GM18907 (cell line): ENCODE data around the gene TEX48.

Experiments used
- ATAC-seq: cut with Tn5 transposase; IDR thresholded peaks from one replicate; pipeline ENCODE4 v1.9.1; 2021; ENCODE audit warnings: mild to moderate bottlenecking, moderate library complexity; ENCODE audit not compliant: unreplicated experiment

Gene TEX48

DNA sequence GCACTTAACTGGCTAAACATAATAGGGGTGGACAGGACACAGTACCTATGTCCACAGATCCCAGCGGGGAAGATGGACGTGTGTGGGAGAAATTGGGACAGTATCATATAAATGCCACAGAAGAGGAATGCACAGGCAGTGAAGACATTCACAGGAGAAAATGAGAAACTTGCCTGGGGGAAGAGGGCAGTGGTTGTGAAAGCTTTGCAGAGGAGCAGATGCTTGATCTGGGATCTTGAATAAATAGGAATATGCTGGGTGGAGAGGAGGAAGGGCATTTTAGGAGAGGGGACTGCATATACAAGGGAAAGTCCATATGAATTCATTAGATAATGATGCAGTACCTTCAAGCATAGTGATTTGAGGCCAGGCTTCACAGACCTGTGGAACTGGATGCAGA lies 57.3 kb downstream of the TEX48 start:
- no peak for ATAC-seq

GRCh38 chr9:114621975-114622609 lies 59.9 kb downstream of the TEX48 start:
- ATAC-seq, result no peak

DNA sequence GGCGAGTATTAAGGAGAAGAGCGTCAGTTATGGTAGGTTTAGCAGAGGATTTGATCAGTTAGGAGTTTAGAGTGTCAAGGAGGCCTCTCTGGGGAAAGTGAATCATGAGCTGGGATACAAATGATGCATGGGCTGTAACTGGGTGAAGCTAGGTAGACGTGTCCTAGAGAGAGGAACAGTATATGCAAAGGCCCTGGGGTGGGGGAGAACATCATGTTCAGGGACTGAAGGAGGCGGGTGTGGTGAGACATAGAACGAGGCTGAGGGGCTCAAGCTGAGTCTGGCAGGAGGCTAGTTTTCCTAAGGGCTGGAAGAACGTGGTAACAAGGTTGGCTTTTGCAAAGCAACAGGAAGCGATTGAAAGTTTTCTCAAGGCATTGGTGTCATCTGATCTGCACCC lies 60.4 kb downstream of the TEX48 start:
- ATAC-seq, result no peak

DNA sequence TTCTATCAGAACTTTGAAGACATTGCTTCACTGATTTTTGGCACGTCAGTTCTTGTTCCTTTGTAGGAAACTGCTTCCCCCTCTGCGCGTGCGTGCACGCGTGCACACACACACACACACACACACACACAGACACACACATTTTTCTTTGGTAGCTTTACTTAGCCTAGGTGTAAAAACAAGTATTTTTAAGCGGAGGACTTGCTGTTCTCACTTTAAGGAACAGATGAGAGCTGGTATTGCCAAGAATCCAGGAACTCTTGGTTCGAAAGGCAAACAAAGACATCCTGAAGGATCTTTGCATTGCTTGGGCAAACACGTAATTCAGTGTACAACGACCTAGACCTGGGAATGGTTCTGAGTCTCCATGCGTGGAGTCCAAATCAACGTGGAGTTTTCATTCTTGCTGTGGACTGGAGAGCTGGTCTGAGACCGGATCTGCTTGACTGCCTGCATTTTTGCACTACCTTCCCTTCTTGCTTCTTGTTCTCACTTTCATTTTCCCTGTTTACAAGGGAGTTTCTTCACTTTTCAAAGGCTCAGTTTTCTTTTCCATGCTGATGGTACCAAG lies 62.7 kb downstream of the TEX48 start:
- no peak for ATAC-seq

DNA sequence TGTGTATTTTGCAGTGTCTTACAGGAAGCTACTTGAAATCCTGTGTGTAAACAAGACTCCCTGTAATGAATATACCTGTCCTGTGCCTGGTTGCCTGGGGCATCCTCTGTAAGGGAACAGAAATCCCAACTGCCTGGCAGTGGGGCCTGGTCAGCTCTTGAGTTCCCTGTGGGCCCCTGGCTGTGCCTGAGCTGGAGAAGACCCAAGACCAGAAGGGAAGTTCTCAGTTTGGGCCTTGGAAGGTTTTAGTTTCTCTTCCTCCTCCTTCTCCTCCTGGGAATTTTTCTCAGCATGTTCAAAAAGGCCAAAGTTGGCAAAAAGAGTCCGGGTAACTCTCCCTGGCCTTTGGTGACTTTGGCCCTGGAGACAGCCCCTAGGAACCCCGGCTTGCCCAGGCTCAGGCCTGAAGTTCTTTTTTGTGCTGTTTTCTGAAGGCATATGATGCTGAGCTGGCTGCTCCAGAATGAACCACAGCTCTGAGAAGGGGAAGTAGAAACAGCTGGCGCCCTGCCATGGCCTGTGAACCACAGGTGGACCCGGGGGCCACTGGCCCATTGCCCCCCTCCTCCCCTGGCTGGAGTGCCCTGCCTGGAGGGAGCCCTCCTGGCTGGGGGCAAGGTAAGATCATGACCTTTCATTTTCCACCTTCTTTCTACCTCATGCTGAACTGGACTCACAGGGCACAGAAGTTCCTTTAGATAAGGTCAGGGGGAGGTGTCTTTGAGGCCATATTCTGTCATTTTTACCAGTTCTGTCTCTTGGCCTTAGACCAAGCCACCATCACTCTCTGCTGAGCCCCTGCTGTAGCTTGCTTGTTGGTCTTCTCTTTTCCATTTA lies 65.1 kb downstream of the TEX48 start:
- peak; percentile 79 for ATAC-seq
